GM12874 (cell line): ENCODE measurements around the gene MAB21L1.

Experiments used
- CTCF ChIP-seq: IDR thresholded peaks from 2 replicates; pipeline ENCODE4 v1.5.1; 2011; ENCODE audit warnings: low read depth, mild to moderate bottlenecking, control low read depth, low read length, moderate library complexity; ENCODE audit not compliant: insufficient read depth

Gene MAB21L1

DNA sequence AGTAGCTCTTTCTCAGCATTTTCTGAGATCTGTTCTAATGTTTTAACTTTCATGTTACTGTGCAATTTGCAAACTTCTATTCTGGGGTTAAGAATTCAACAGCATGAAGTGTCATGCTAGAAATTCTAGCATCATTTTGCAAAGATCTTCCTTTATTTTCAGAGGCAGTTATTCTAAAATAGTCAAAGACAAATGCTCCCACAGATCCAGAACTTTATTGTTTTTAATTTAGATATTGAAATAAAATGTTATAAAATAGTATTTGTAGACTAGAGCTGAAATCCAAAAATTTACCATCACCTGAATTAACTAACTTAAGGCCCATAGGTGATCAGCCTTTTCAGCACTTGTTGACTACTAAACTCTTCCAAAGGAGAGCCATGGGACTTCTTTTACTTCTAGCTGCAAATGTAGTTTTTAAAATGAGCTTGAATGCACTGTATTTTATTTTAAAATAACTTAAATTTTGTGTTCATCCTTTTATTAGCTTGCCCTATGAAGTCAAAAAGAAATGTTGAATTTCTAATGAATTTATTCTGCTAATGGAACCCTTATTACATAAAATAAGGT is 3.2 kb downstream of the MAB21L1 start:
- TF ChIP-seq CTCF = no peak

DNA sequence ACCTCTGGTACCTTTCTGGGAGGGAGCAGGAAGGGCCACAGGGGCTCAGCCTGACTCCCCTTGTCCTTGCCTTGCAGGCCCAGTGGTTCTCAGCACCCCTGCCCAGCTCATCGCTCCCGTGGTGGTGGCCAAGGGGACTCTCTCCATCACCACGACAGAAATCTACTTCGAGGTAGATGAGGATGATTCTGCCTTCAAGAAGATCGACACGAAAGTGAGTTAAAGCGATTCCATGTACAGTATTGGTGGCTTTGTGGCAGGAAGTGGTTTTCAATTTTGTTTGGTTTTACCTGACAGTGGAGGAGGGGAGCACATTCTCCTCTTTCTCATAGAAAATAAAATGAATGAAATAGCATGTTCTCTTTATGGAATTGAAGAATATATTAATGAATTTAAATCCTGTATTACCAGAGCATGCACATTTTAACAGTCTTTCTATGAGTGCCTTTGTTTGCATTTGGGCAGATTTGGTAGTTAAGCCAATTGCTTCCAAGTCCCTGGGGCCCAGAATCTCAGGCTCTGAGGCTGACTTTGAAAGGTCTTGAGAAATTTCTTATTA is 4.1 kb downstream of the MAB21L1 start:
- no peak for TF ChIP-seq CTCF

- TF ChIP-seq CTCF = no peak
These were observed 4.7 kb downstream of the MAB21L1 start for GRCh38 chr13:35471706-35472322.

DNA sequence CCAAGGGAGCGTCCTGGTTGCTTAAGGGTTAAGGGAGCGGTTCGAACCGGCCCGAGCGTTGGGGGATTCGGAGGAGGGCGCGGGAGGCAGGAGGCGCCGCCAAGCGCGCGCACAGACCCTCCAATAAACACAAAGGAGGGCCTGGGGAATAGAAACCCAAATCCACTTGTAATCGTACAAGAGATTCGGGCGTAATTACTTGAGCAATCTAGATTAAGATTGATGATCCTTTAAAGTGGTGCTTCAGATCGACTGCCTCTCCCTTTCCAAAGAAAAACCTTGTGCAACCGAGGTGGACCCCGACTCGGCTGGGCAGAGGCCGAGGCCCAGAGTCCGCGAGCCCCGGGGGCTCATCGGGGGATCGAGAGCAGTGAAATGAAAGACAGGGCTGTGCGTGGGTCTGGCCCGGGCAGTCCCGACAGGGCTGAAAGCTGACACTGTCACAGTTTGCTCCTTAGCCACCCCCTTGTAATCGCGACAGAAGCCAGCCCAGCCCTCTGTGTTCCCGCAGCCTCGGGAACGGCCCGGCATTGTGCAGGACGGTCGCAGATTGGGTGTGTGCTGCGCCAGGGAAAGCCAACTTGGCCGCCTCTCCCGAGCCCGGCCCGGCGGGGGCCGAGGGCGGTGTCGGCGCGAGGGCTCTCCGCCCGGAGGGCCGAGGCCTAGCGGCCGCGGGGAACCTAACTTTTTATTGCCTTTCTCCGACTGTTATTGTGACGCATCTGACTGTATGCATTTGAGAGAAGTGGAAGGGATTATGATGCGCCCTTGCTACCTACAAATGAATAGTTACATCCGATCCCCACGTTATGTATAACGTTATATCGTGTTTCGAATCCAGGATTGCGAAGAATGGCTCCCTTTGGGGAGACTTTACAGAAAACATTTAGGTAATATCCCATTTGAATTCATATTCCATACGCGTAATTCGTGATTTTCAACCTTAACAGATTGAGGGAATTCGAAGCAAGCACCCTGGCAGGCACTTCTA is 5.5 kb downstream of the MAB21L1 start:
- no peak for TF ChIP-seq CTCF

- TF ChIP-seq CTCF = no peak
These were observed 6.5 kb downstream of the MAB21L1 start for GRCh38 chr13:35469806-35470525.

DNA sequence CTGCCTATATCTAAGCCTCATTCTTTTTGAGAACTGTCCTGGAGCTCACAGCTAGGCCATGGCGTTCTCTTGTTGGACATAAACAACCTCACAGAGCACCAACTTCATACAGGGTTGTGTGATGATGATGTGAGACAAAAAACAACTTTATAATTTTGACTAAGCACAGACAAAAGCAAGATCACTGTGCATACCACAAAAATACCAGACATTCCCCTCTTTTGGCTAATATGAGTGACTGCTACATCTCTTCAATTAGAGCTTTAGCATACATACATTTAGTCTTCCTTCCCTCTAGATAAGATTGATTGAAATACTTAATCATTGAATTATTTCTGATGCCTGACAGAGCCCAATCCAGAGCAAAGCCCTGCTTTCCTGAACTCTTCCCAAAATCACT is 8.3 kb downstream of the MAB21L1 start:
- TF ChIP-seq CTCF = no peak
